H1 (cell line): ENCODE data around the gene BMPR1A. TPM values are rescaled to one million over a fixed set of nuclear protein-coding genes. Genes with fewer than 3 reads are reported as not detected.

Experiments
- CTCF ChIA-PET: fragments of 300-600 bp; sonication (Branson Sonifier 250); formaldehyde crosslinking; loops from one replicate; lab custom pipeline; 2021; ENCODE audit not compliant: partially characterized antibody; lab: Charles Lee
- POLR2A ChIA-PET: fragments of 300-600 bp; sonication (Branson Sonifier 250); formaldehyde crosslinking; loops from one replicate; lab custom pipeline; 2021; ENCODE audit warnings: inconsistent platforms; ENCODE audit not compliant: partially characterized antibody; lab: Charles Lee
- DNase-seq, 2 experiments: peaks; one replicate each; pipeline versions ENCODE4 v3.0.0 to v3.0.0-alpha.2; 2010 to 2022; ENCODE audit warnings: low spot score in 2 of 2, low read depth in 1 of 2, mixed read lengths in 1 of 2
- FAIRE-seq: peaks from 2 replicates; lab custom pipeline; 2011; peaks lifted over from hg19 to GRCh38; lab: Jason Lieb, UNC
- H2AFZ ChIP-seq: 2 replicates; pipeline ENCODE4 v1.8.1; 2012; ENCODE audit warnings: low read length, inconsistent platforms
- H2AK5ac ChIP-seq: 2 replicates; pipeline ENCODE4 v1.6.1; 2013; ENCODE audit warnings: low read depth, low read length
- H2BK120ac ChIP-seq: replicated peaks from 2 replicates; pipeline ENCODE3; 2013; ENCODE audit warnings: low read depth, low read length, inconsistent platforms
- H2BK12ac ChIP-seq: 2 replicates; pipeline ENCODE4 v1.6.1; 2013; ENCODE audit warnings: low read depth, low read length
- H2BK15ac ChIP-seq: 2 replicates; pipeline ENCODE4 v1.6.1; 2013; ENCODE audit warnings: low read length
- H2BK20ac ChIP-seq: 2 replicates; pipeline ENCODE4 v1.6.1; 2013; ENCODE audit warnings: low read length
- H2BK5ac ChIP-seq: 2 replicates; pipeline ENCODE4 v1.6.1; 2013; ENCODE audit warnings: low read depth, low read length
- H3K14ac ChIP-seq: 2 replicates; pipeline ENCODE4 v1.6.1; 2013; ENCODE audit warnings: inconsistent platforms; ENCODE audit not compliant: insufficient read length
- H3K18ac ChIP-seq: 2 replicates; pipeline ENCODE4 v1.6.1; 2013; ENCODE audit warnings: low read length; ENCODE audit errors: extremely low read depth
- H3K23ac ChIP-seq: 2 replicates; pipeline ENCODE4 v1.6.1; 2013; ENCODE audit warnings: inconsistent platforms; ENCODE audit not compliant: insufficient read length
- H3K23me2 ChIP-seq: 2 replicates; pipeline ENCODE4 v1.6.1; 2013; ENCODE audit warnings: low read depth, low read length
- H3K27ac ChIP-seq: 2 replicates; pipeline ENCODE4 v1.6.1; 2011; ENCODE audit warnings: low read depth, low read length, inconsistent platforms
- H3K27me3 ChIP-seq, 4 experiments: replicated peaks in 1 of 4; 1 replicate in 1 of 4; 2 replicates in 3 of 4; pipeline versions ENCODE4 v1.6.1 to v1.8.1; 2011 to 2013; ENCODE audit warnings: low read length in 3 of 4, mild to moderate bottlenecking in 3 of 4, inconsistent platforms in 2 of 4, mixed read lengths in 2 of 4, moderate library complexity in 1 of 4; ENCODE audit not compliant: control insufficient read depth in 3 of 4, insufficient read depth in 3 of 4; ENCODE audit errors: extremely low read depth in 1 of 4
- H3K36me3 ChIP-seq, 4 experiments: 2 replicates each; pipeline versions ENCODE4 v1.6.1 to v1.8.1; 2011 to 2013; ENCODE audit warnings: mild to moderate bottlenecking in 4 of 4, low read length in 3 of 4, moderate library complexity in 2 of 4, control low read depth in 1 of 4, inconsistent platforms in 1 of 4; ENCODE audit not compliant: insufficient read depth in 4 of 4, control insufficient read depth in 2 of 4
- H3K4ac ChIP-seq: replicated peaks from 2 replicates; pipeline ENCODE3; 2013; ENCODE audit warnings: low read length, low read depth, mixed read lengths, inconsistent platforms; ENCODE audit not compliant: insufficient read length
- H3K4me1 ChIP-seq, 4 experiments: replicated peaks in 1 of 4; 1 replicate in 1 of 4; 2 replicates in 3 of 4; pipeline versions ENCODE4 v1.6.1 to v1.8.1; 2011 to 2013; ENCODE audit warnings: low read length in 3 of 4, inconsistent platforms in 2 of 4, mixed read lengths in 1 of 4; ENCODE audit not compliant: insufficient read depth in 4 of 4, control insufficient read depth in 3 of 4
- H3K4me2 ChIP-seq, 2 experiments: 2 replicates each; pipeline versions ENCODE4 v1.6.1 to v1.8.1; 2011 to 2013; ENCODE audit warnings: low read depth in 2 of 2, low read length in 2 of 2, control low read depth in 1 of 2, inconsistent platforms in 1 of 2, mild to moderate bottlenecking in 1 of 2; ENCODE audit not compliant: insufficient read depth in 1 of 2
- H3K4me3 ChIP-seq, 4 experiments: fragments of 200-600, 300-600 bp in 1 of 4; sonication (generic), shearing (Covaris generic), sonication (Bioruptor Twin) in 1 of 4; 2 replicates each; pipeline versions ENCODE4 v1.5.1 to v1.8.1; 2011 to 2016; ENCODE audit warnings: low read length in 4 of 4, low read depth in 3 of 4, control low read depth in 2 of 4, inconsistent platforms in 2 of 4, mild to moderate bottlenecking in 2 of 4, mixed read lengths in 1 of 4, moderate library complexity in 1 of 4; ENCODE audit not compliant: insufficient read depth in 2 of 4; ENCODE audit errors: extremely low read depth in 1 of 4
- H3K56ac ChIP-seq: replicated peaks from 2 replicates; pipeline ENCODE3; 2013; ENCODE audit warnings: low read depth, mild to moderate bottlenecking, mixed read lengths, low read length, inconsistent platforms; ENCODE audit not compliant: insufficient read length
- H3K79me1 ChIP-seq: 2 replicates; pipeline ENCODE4 v1.6.1; 2013; ENCODE audit warnings: low read depth, low read length, control low read depth
- H3K79me2 ChIP-seq, 2 experiments: 2 replicates each; pipeline versions ENCODE4 v1.6.1 to v1.8.1; 2012 to 2013; ENCODE audit warnings: low read length in 2 of 2, mild to moderate bottlenecking in 2 of 2, inconsistent platforms in 1 of 2; ENCODE audit not compliant: insufficient read depth in 2 of 2, control insufficient read depth in 1 of 2
- H3K9ac ChIP-seq, 4 experiments: replicated peaks in 1 of 4; 1 replicate in 1 of 4; 2 replicates in 3 of 4; pipeline versions ENCODE4 v1.6.1 to v1.8.1; 2011 to 2013; ENCODE audit warnings: low read depth in 3 of 4, low read length in 3 of 4, control low read depth in 2 of 4, mild to moderate bottlenecking in 2 of 4, moderate library complexity in 2 of 4, inconsistent platforms in 1 of 4; ENCODE audit errors: extremely low read depth in 1 of 4
- H3K9me3 ChIP-seq, 2 experiments: 2 replicates each; pipeline versions ENCODE4 v1.6.1 to v1.8.1; 2012 to 2013; ENCODE audit warnings: mild to moderate bottlenecking in 2 of 2, moderate library complexity in 2 of 2, control low read depth in 1 of 2, inconsistent platforms in 1 of 2, low read depth in 1 of 2, low read length in 1 of 2, mixed read lengths in 1 of 2; ENCODE audit not compliant: insufficient read depth in 2 of 2
- H4K20me1 ChIP-seq, 2 experiments: replicated peaks in 1 of 2; 2 replicates each; pipeline versions ENCODE3 to v1.8.1; 2011 to 2013; ENCODE audit warnings: inconsistent platforms in 2 of 2, low read length in 2 of 2, mild to moderate bottlenecking in 1 of 2; ENCODE audit not compliant: insufficient read depth in 2 of 2, control insufficient read depth in 1 of 2
- H4K5ac ChIP-seq: 2 replicates; pipeline ENCODE4 v1.6.1; 2013; ENCODE audit warnings: low read length, low read depth, mixed read lengths, inconsistent platforms; ENCODE audit not compliant: insufficient read length
- H4K8ac ChIP-seq: 2 replicates; pipeline ENCODE4 v1.8.0; 2013; ENCODE audit warnings: mild to moderate bottlenecking, moderate library complexity, low read length, inconsistent platforms; ENCODE audit not compliant: insufficient read depth; ENCODE audit errors: extremely low read depth
- H4K91ac ChIP-seq: replicated peaks from 2 replicates; pipeline ENCODE3; 2013; ENCODE audit warnings: low read length, mixed read lengths, inconsistent platforms; ENCODE audit not compliant: insufficient read length
- CBX5 ChIP-seq: fragments of 300-800, 300-1000 bp; sonication (generic); IDR thresholded peaks from 2 replicates; pipeline ENCODE4 v1.7.1; 2016; ENCODE audit warnings: antibody characterized with exemption, low read length, low read depth
- EGR1 ChIP-seq: IDR thresholded peaks from 2 replicates; pipeline ENCODE4 v1.6.1; 2011; ENCODE audit warnings: low read depth, low read length, borderline replicate concordance
- EP300 ChIP-seq, 2 experiments: IDR thresholded peaks; 1 replicate in 1 of 2; 2 replicates in 1 of 2; pipeline ENCODE4 v1.6.1; 2011 to 2012; ENCODE audit warnings: low read depth in 2 of 2, low read length in 2 of 2, mild to moderate bottlenecking in 2 of 2, borderline replicate concordance in 1 of 2, inconsistent platforms in 1 of 2, moderate library complexity in 1 of 2
- GTF2F1 ChIP-seq: IDR thresholded peaks from 2 replicates; pipeline ENCODE4 v1.6.1; 2012; ENCODE audit warnings: low read depth, low read length, improper control_type of control experiment, borderline replicate concordance
- NANOG ChIP-seq: IDR thresholded peaks from 2 replicates; pipeline ENCODE4 v1.6.1; 2011; ENCODE audit warnings: low read length, low read depth, mild to moderate bottlenecking, inconsistent platforms; ENCODE audit not compliant: insufficient read depth, poor library complexity, severe bottlenecking
- POU5F1 ChIP-seq: IDR thresholded peaks from 2 replicates; pipeline ENCODE4 v1.6.1; 2011; ENCODE audit warnings: low read depth, mild to moderate bottlenecking, low read length, moderate library complexity
- SIN3A ChIP-seq, 2 experiments: IDR thresholded peaks in 1 of 2; conservative IDR thresholded peaks in 1 of 2; 2 replicates each; pipeline ENCODE4 v1.6.1; 2011 to 2012; ENCODE audit warnings: low read length in 2 of 2, improper control_type of control experiment in 1 of 2, low read depth in 1 of 2, mild to moderate bottlenecking in 1 of 2
- SUZ12 ChIP-seq: fragments of 200-600 bp; sonication (generic); IDR thresholded peaks from 2 replicates; pipeline ENCODE4 v1.6.1; 2012; ENCODE audit warnings: mild to moderate bottlenecking, inconsistent platforms, low read length, moderate library complexity, mixed read lengths
- ZNF274 ChIP-seq: IDR thresholded peaks from 2 replicates; pipeline ENCODE4 v1.7.0; 2012; ENCODE audit warnings: low read length, borderline replicate concordance; ENCODE audit errors: extremely low read depth
- WGBS, 2 experiments: shearing (Covaris generic) in 1 of 2; methylation state at CpG; one replicate each; pipeline versions ENCODE4 v1.1.6 to v1.1.7; 2013 to 2015; ENCODE audit warnings: low lambda C conversion rate in 2 of 2, mixed read lengths in 2 of 2, inconsistent platforms in 1 of 2, low coverage in 1 of 2, missing lambda C conversion rate in 1 of 2; ENCODE audit not compliant: insufficient replicate concordance in 2 of 2, insufficient coverage in 1 of 2, insufficient read length in 1 of 2; ENCODE audit errors: extremely low coverage in 1 of 2, missing lambda C conversion rate in 1 of 2; 5-methylcytosine and 5-hydroxymethylcytosine counted together
- polyA plus RNA-seq, 7 experiments: library from polyadenylated mRNA; depleted of rRNA in 3 of 7; stranded (reverse) in 5 of 7; unstranded in 2 of 7; fragments of >200 nt in 5 of 7; fragments of 200-250 nt in 2 of 7; gene quantifications; 1 replicate in 5 of 7; 2 replicates in 1 of 7; 4 replicates in 1 of 7; pipeline versions ENCODE4 v1.2.1 to v1.2.3, GENCODE V29; 2011 to 2013; ENCODE audit warnings: missing spikeins in 2 of 7, mixed read lengths in 2 of 7
- total RNA-seq: library from RNA; stranded (reverse); fragmentation: NEBNext Ultra II Directional; extraction: Animal tissue kit (Norgen Biotek cat#: 25700); gene quantifications from 2 replicates; pipeline ENCODE4 v1.2.1, GENCODE V29; 2021
- TF ChIP-seq, protein P1 (sequence below): IDR thresholded peaks from 2 replicates; pipeline ENCODE4 v1.6.1; 2012; ENCODE audit warnings: inconsistent platforms

Gene BMPR1A
- total and polyA plus RNA-seq, 2 of the 8 experiments (the other 6 are each of a cell fraction or from before 2014, with no cell fraction given): 34.4 to 129 TPM

DNA sequence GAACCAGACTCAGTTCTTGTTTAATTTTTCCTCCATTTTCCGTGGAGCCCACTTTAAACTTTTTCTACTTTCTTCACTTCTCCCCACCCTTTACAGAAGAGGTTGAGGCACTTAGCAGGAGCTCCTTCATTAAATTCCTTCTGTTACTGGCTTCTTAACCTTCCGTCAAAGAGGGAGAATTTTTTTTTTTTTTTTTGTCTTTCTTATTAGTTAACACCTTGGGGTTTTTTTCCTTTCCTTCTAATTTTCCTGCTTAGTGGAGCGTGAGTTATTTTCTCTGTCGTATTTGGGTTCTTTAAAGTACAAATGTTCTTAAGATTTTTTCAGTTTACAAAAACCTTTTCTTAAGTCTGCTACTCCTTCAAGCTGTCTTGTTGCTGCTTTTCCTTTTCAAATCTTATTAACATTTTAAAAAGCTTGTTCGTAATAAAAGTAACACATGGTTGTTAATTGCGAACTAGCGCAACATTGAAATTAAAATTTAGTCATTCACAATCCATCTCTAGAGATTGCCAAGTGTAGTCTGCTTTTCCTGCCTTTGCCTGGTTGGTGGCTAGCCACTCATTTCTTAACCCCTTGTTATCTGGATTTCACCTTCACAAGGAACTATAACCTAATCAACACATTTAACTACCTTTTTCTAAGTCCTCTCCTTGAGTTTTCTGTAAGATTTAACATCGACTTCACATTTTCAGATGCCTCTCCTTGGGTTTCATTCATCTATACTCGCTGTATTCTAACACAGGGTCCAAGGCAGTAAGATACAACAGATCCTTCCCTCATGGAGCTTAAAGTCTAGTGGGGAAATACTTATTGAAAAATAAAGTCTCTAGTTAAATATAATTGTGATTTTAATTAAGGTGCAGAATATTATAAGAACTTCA is 2.0 kb downstream of the BMPR1A start:
- Histone ChIP-seq H2BK5ac (no peak overlapping the region), H3K23me2 (peaks cover 5% of the 10 kb centered on the region; the same call in 1 of the 2 replicates), H3K79me1 (0 out of 2 replicates have a peak, but pooled peaks cover 3% of the 10 kb centered on the region), H3K14ac (no peak overlapping the region), H3K36me3 (no peaks in the 10 kb centered on the region), H4K20me1 (peaks cover 6 to 17% of the 10 kb centered on the region in 2 experiments), H3K9ac (peak overlapping the region in 3 of 4 experiments; percentile 42 to 71 (median 68); a peak in 6 of 7 replicates), H4K8ac (no peak overlapping the region), H2BK120ac (no peak overlapping the region), H3K4me1 (peaks cover 0 to 13% (median 9%) of the 10 kb centered on the region in 4 experiments; a peak in 6 of 7 replicates), H2BK12ac (no peak overlapping the region), H3K18ac (no peak overlapping the region; the same call in 1 of the 2 replicates), H2BK20ac (no peak overlapping the region), H4K91ac (no peak overlapping the region), H3K27ac (no peak overlapping the region), H3K23ac (no peak overlapping the region), H3K27me3 (no peaks in the 10 kb centered on the region), H4K5ac (peak overlapping the region; percentile 66), H2AK5ac (no peak overlapping the region), H3K4ac (no peak overlapping the region), H2AFZ (no peak overlapping the region), H2BK15ac (no peak overlapping the region), H3K4me3 (peak overlapping the region; percentile 79 to 99 (median 88)), H3K56ac (no peak overlapping the region), H3K79me2 (peaks cover 44 to 84% of the 10 kb centered on the region in 2 experiments), H3K9me3 (no peaks in the 10 kb centered on the region), H3K4me2 (peak overlapping the region; percentile 70 to 78)
- WGBS, 2 experiments: 3% methylated on average over 9 of the region's 9 CpGs; no CpG with 5 or more reads in 1 of the 2 experiments
- ChIA-PET POLR2A (interaction anchor here (0.9 to 6.1 kb wide), 16 partner anchors 7 to 336 kb away, joined by 3 to 54 read pairs (median 3); partner anchors contain the start of gene GLUD1), CTCF (interaction anchor here (0.6 to 3.5 kb wide), 14 partner anchors 11 to 204 kb away, joined by 3 to 11 read pairs (median 4); no protein-coding TSS in a partner anchor)
- DNase-seq (no peak), FAIRE-seq (peak; percentile 39)
- TF ChIP-seq SIN3A (conservative IDR thresholded peaks at IDR 0.05 in 1 of 2, IDR thresholded peaks at IDR 0.05 in 1 of 2; ENCODE audit: low read depth in 1 of 2, low read length in 2 of 2) (peak in 1 of 2 experiments; percentile 24; a peak in 2 of 4 replicates), ZNF274 (no peak), EGR1 (no peak), SUZ12 (no peak), CBX5 (no peak), NANOG (no peak), POU5F1 (0 out of 2 replicates have a peak, but pooled peaks have one; percentile 8), GTF2F1 (no peak), EP300 (IDR thresholded peaks at IDR 0.05; ENCODE audit: borderline replicate concordance in 1 of 2, low read depth in 2 of 2, low read length in 2 of 2) (no peak)
- TF ChIP-seq, protein P1, sequence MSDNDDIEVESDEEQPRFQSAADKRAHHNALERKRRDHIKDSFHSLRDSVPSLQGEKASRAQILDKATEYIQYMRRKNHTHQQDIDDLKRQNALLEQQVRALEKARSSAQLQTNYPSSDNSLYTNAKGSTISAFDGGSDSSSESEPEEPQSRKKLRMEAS: no peak
